Measurements from ENCODE around the gene B4GALT1.
"Not testable (repeated sequence)": the region's sequence is repeated elsewhere in the genome, so short reads cannot be mapped to it uniquely, and the experiment has no call there.

The B4GALT1 gene

DNA sequence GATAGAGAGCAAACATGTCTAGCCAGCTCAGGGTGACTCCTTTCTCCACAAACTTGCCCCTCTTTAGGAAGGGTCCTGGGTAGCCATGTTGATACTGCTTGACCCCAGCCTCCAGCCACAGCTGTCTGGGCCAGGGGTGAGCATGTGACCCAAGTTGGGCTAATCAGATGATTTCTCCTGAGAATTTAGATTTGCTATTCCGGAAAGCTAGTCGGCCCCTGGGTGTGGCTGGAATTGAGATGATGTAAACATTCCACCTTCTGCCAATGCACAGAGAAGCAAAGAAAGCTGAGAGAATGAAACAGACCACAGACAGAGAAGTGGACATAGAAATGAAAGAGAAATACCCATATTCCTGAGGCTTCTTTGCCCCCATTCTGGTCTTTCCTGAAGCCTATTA, 17.8 kb upstream of the B4GALT1 start:
- FAIRE-seq = no peak

- no peak for FAIRE-seq
Measured at GRCh38 chr9:33182519-33182918, 15.4 kb upstream of the B4GALT1 start.

DNA sequence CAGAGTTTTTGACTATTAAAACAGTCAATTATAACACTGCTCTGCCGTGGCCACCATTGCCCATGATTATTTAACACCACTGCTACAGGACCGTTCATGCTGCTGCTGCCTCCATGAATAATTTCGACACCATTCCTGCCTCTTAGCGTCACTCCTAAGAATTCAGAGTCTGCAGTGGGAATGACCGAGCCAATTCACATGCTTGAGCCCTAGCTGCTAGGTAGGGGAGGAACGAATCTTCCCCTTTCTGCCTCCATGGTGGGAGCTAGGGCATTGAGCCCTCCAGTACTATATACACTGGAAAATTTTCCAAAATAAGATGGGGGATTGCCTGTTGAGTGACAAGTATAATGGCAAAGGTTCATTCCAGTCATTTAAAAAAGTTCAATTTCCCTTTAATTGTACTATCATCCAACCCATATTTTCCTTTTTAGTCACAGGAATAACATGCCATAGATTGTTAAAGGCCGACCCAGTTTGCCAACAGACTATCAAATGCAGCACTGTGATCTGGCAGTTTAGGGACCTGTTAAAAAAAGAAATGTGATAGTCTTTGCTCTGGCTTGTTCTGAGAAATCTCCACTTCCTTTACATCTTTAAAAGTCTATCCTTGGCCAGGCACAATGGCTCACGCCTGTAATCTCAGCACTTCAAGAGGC, 13.5 kb upstream of the B4GALT1 start:
- FAIRE-seq = no peak

DNA sequence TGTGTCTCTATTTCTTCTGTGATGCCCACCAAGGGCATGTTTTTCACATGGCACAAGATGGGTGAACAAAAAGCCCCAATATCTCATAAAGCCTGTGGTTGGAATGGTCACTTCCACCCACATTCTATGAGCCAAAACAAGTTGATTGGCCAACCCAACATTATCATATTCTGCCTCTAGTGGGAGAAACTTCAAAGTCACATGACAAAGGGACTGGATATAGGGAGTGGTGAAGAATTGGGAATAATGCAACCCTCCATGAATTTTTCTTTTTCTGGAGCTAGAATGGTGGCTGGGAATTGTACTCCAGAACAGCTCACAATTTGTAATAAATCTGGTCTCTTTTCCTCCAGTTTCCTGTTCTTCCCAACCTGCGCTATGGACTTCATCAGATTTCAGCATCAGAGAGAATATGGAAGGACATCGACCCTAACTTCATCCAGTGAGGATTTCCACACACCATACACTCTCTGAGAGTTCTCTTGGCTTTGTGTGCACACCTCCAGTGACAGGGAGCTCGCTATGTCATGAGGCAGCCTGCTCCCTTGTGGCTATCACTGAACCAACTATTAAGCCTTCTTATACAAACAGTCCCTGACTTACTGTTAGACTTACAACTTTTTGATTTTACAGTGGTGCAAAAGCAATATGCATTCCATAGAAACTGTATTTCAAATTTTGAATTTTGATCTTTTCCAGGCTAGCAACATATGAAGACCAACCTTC, 12.0 kb upstream of the B4GALT1 start:
- no peak for FAIRE-seq

GRCh38 chr9:33177639-33178038, 10.5 kb upstream of the B4GALT1 start:
- no peak for FAIRE-seq

DNA sequence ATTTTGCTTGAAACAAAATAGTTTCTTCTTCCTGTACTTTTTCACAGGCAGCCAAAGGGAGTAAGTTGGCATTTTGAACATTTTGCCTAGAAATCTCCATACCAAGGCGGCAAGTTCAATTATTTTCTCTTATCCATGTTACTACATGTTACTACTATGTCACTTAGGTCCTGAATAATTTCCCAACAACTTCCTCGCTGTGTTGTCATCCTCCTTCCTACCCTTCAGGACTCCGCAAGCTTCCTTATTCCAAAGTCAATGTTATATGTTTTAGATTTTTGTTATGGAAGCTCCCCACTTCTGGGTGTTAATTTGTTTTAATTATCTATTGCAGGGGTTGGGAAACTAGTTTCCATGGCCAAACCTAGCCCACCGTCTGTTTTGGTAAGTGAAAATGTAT, 9.9 kb upstream of the B4GALT1 start:
- FAIRE-seq = no peak

DNA sequence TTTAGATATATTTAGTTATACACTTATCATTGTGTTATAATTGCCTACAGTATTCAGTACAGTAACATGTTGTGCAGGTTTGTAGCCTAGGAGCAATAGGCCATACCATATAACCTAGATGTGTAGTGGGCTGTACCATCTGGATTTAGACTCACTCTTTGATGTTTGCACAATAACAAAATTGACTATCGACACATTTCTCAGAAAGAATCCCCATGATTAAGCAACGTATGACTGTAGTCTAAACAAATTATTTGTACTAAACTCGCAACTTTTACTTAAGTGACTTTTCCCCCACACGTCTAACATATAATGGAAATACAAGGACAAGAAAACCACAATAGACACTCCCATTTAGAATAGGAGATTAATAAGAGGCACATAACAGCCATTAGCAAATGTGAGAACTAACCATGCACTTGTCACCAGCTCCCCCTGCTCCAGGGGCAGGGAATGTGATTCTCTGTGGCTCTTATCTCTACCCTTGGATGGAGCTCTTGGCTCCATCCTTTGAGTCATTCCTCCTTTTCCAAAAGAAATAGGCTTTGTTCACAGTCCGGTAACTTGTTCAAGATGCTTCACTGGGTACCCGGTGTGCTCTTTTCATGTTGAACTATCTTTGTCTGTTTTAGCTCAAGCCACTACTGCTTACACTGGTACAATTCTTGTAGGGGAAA, 8.7 kb upstream of the B4GALT1 start:
- no peak for FAIRE-seq

DNA sequence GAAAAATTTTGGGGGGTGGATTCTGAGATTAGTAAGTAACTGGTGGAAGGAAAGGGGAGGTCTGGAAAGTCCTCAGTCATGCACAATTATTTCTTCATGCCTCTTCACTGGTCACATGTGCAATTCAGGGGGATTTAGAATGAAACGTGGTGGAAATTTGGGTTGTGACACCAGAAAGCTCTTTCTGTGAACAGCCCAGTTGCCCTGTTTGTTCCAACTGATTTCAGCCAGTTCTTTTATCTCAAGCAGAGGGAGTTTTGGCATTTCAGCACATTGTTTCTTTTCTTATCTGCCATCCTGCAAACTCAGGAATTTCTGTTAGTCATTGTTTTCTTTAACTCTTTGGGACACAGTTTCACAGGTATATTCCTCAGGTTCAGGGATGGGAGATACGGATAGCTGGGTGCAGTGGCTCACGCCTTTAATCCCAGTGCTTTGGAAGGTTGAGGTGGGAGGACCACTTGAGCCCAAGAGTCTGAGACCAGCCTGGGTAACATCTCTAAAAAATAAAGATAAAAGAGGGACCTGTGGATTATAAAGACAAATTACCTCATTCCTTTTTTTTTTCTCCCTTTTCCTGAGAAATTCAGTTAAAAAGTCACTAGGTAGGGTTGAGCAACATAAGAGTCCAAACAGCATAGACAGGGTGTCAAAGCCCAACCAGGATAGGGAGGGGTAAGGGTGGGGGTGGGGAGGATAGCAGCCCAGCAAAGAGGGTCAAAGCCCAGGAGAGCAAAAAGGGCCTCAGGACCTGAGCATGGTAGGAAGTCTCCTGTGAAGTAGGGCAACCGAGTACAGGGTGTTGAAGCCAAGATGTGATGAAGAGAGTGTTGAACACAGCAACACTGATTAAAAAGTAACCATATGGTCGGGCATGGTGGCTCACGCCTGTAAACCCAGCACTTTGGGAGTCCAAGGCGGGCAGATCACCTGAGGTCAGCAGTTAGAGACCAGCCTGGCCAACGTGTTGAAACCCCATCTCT, 5.4 kb upstream of the B4GALT1 start:
- FAIRE-seq = no peak

DNA sequence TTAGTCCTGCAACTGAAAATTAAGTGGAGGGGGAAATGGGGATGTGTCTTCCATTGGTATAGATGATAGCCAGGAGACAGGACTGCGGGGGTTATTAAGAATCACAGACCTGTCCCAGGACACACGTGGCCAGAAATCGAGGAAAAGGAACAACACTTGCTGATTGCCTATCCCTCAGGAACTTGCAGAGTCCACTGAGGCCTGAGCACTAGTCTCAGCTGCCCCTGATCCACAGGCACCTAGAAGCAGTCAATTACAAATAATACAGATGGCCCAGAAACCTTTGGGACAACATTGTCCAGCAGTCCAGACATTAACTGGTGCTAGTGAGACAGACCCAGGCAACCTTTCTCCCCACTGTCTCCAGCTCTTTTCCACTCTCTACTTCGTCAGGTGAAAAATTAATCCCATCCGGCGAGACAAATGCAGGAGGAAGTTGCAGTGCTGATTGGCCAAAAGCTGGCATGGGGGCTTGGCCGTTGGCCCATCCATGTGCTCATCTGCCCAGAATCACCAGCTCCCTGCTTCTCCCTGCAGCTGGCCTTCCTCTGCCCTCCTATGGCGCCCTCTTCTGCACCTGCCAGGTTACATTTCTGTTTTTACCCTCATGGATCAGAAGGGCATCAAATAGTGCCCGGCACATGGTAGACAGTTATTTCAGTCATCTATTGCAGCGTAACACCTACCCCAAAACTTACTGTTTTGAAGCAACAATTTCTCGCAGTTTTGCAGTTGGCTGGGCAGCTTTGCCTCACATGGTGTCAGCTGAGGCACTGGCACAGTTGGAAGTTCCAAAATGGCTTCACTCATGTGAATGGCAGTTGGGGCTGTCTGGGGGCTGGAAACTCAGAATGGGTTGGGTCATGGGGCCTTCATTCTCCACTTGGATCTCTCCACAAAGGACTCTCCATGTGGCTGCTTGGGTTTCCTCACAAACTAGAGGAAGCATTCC, 3.6 kb upstream of the B4GALT1 start:
- no peak for FAIRE-seq

DNA sequence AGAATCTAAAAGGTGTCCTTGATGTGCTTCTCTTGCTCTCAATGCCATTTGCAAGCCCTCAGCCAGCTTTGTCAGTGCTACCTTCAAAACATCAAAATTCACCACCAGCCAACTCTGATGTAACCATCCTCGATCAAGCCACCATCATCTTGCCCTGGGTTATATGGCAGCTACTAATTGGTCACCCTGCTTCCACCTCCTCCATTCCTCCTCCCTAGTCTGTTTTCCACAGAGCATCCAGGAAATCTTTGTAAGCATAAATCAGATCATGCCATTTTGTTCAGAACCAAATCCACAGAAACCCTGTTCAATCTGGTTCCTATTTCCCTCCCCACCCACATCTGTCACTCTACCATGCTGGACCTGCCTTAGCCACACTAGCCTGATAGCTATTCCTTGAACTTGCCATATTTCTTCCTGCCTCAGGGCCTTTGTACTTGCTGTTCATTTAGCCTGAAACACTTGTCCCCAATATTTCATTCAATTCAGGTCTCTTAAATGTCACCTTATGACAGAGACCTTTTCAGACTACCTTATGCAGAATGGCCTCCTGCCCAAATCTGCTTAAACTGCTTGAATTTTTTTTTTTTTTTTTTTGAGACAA, 1.9 kb upstream of the B4GALT1 start:
- no peak for FAIRE-seq

DNA sequence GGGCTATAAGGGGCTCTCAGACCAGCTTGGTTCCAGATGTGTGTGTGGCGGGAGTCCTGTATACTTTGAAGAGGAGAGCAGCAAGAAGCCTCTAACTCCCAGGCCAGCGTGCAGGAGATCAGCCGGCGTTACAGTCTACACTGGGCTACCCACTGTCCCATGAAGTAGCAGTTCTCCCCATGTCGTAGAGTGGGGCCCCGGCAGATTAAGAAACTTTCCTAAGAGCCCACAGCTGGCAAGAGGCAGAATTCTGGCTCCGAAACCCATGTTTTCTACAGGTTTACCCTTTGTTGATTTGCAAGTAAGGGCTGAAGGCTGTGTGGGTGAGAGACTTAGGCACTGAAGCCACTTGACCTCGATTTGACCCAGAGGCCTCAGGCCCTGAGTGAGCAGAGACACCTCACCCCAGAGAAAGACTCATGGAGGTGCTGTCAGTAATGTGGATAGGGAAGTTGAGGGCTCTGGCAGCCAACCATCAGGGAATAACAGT, 881 bp upstream of the B4GALT1 start:
- FAIRE-seq = no peak

GRCh38 chr9:33166231-33167083, 679 bp downstream of the B4GALT1 start:
- no peak for FAIRE-seq

DNA sequence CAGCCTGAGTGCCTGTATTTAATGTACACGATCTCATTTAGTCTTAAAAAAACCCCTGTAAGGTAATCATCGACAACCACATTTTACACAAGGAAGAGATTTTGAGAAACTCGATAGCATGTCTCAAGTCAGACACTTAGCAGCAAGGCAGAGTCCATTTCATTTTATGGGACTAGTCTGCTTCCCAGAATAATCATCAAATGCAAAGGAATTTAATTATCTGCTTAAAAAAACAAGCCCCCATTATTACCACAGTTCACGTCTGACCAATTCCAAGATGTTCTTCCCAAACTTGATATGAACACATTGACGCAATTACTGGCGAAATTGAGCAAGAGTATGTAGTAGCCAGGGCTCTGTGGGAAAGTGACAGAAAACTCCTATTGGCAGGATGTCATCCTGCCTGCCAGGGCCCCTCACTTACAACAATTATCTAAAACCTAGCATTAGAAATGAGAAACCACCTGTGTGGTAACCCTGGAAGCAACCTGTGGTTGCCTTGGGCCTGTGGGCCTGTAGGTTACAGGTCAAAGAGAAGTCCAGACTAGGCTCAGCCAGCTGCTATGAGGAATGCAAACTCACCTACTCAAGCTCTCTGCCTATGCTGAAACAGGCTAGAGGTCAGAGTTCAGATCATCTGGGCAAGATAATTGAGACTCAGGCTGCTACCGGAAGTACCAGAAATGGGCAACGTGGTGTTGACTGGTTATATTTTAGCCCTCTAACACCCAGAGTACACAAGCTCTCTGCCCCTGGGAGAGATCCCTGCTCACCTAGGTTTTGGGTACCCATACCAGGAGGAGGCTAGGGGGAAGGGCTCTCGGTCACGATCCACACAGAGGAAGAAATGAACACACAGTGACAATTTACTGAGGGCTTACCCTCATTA, 1.6 kb downstream of the B4GALT1 start:
- no peak for FAIRE-seq

GRCh38 chr9:33164921-33165262, 2.2 kb downstream of the B4GALT1 start:
- FAIRE-seq = not testable (repeated sequence)

DNA sequence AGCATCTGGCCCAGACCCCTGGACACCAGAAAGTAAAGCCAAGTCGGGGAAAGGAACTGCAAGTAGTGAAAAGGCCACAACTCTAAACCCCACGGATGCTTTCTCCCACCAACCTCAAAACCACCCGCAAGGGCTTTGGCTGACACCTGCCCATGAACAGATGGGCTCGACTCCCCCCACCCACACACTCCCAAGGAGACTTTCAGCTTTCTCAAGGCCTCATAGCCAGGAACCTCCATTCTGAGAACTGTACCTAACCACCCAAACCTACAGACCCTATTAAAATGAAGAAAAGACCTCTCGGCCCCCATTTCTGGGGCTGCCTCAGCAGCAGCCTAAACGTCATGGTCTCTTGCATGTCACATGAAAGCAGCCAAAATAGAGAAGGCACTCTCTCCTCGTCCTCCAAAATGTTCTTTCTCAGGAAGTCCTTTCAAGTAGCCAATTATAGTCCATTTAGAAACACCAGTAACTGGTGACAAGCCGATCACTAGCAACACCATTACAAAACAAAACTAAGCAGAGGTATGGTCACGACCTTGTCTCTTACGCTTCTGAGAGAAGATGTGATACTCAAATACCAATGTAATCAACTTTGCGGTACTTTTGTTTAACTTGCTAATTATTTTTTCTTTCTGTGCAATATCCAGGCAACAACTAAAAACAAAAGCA, 2.9 kb downstream of the B4GALT1 start:
- no peak for FAIRE-seq

GRCh38 chr9:33163433-33164137, 3.6 kb downstream of the B4GALT1 start:
- no peak for FAIRE-seq

- FAIRE-seq = no peak
Measured at GRCh38 chr9:33162721-33163311, 4.3 kb downstream of the B4GALT1 start.

Measured in TTC549 (cell line).